GM19238 (cell line): Measurements from ENCODE around the gene PPP3R1.
A peak's percentile ranks its signal among the peaks of the same experiment; 100 is the strongest.

ENCODE experiments used
- DNase-seq: peaks from one replicate; pipeline ENCODE4 v3.0.0; 2011; ENCODE audit warnings: low spot score; ENCODE audit not compliant: insufficient read length

The PPP3R1 gene

GRCh38 chr2:68252400-68253218 lies at the start of gene PPP3R1:
PPP3R1 (minus strand) TSS chr2:68252532; CDS start chr2:68252127, 405 bp downstream.
- peak; percentile 78 for DNase-seq

GRCh38 chr2:68295516-68295915 lies 43.2 kb upstream of the PPP3R1 start:
- no peak for DNase-seq

- no peak for DNase-seq
These were observed 42.6 kb upstream of the PPP3R1 start for GRCh38 chr2:68294913-68295312.

- DNase-seq = no peak
These were observed 41.9 kb upstream of the PPP3R1 start for GRCh38 chr2:68294187-68294586.

GRCh38 chr2:68293755-68294154 lies 41.4 kb upstream of the PPP3R1 start:
- no peak for DNase-seq

- DNase-seq = no peak
These were observed 40.7 kb upstream of the PPP3R1 start for GRCh38 chr2:68293024-68293423.

- DNase-seq = no peak
These were observed 39.9 kb upstream of the PPP3R1 start for GRCh38 chr2:68292108-68292710.

- DNase-seq = no peak
These were observed 39.0 kb upstream of the PPP3R1 start for GRCh38 chr2:68291314-68291713.

- DNase-seq = no peak
These were observed 38.6 kb upstream of the PPP3R1 start for GRCh38 chr2:68290901-68291300.

GRCh38 chr2:68287580-68288441 lies 35.5 kb upstream of the PPP3R1 start:
- DNase-seq = no peak

GRCh38 chr2:68284896-68285295 lies 32.6 kb upstream of the PPP3R1 start:
- no peak for DNase-seq

- no peak for DNase-seq
These were observed 31.1 kb upstream of the PPP3R1 start for GRCh38 chr2:68283419-68283812.

GRCh38 chr2:68282811-68283418 lies 30.6 kb upstream of the PPP3R1 start:
- peak; percentile 50 for DNase-seq

GRCh38 chr2:68280796-68281195 lies 28.5 kb upstream of the PPP3R1 start:
- no peak for DNase-seq

- DNase-seq = no peak
These were observed 28.0 kb upstream of the PPP3R1 start for GRCh38 chr2:68280348-68280747.

- no peak for DNase-seq
These were observed 27.4 kb upstream of the PPP3R1 start for GRCh38 chr2:68279691-68280090.

- DNase-seq = no peak
These were observed 25.8 kb upstream of the PPP3R1 start for GRCh38 chr2:68278169-68278568.

GRCh38 chr2:68274022-68274421 lies 21.7 kb upstream of the PPP3R1 start:
- DNase-seq = no peak

GRCh38 chr2:68272246-68272994 lies 20.1 kb upstream of the PPP3R1 start:
- DNase-seq = no peak

- no peak for DNase-seq
These were observed 14.3 kb upstream of the PPP3R1 start for GRCh38 chr2:68266655-68267054.

GRCh38 chr2:68263632-68264031 lies 11.3 kb upstream of the PPP3R1 start:
- no peak for DNase-seq
